Measurements from ENCODE around the gene RXRG. TPM values are rescaled to one million over a fixed set of nuclear protein-coding genes. Genes with fewer than 3 reads are reported as not detected.

RXRG gene
- total and polyA plus RNA-seq, 2 of the 8 experiments (the other 6 are each of a cell fraction or from before 2014, with no cell fraction given) = not detected

DNA sequence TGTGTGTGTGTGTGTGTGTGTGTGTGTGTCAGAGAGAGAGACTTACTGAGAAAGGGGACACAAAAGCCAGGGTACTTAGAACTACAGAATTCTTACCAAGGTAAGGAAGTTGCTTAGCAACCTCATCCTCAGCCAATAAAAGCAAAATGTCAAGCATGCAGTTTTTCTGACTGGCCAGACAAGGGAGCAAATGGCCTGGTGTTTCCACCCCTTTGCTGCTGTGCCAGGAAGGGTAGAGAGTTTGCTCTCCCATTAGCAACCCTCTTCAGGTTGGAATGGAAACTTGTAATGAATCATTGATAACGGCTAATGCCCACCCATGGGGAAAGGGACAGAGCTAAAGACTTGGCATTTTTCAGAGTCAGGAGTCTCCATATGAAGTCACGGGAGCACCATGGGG is 10.6 kb downstream of the RXRG start:
- Histone ChIP-seq H3K4me1 (replicated peaks in 1 of 4; ENCODE audit: control insufficient read depth in 3 of 4, insufficient read depth in 4 of 4, low read length in 3 of 4) (peaks cover 0 to 2% (median 0%) of the 10 kb centered on the region in 4 experiments; a peak in 2 of 7 replicates), H3K4me3 (ENCODE audit: extremely low read depth in 1 of 4, insufficient read depth in 2 of 4, low read depth in 3 of 4, low read length in 4 of 4) (no peak overlapping the region), H3K27me3 (replicated peaks in 1 of 4; ENCODE audit: control insufficient read depth in 3 of 4, extremely low read depth in 1 of 4, insufficient read depth in 3 of 4, low read length in 3 of 4) (no peaks in the 10 kb centered on the region; a peak in 1 of 7 replicates), H3K4ac (replicated peaks; ENCODE audit: insufficient read length, low read depth, low read length) (no peak overlapping the region), H2AK5ac (ENCODE audit: low read depth, low read length) (no peak overlapping the region), H3K23me2 (ENCODE audit: low read depth, low read length) (no peaks in the 10 kb centered on the region), H3K18ac (ENCODE audit: extremely low read depth, low read length) (no peak overlapping the region), H3K56ac (replicated peaks; ENCODE audit: insufficient read length, low read depth, low read length) (no peak overlapping the region), H2AFZ (ENCODE audit: low read length) (no peak overlapping the region), H2BK12ac (ENCODE audit: low read depth, low read length) (no peak overlapping the region), H2BK5ac (ENCODE audit: low read depth, low read length) (no peak overlapping the region), H4K5ac (ENCODE audit: insufficient read length, low read depth, low read length) (no peak overlapping the region), H3K9me3 (ENCODE audit: insufficient read depth in 2 of 2, low read depth in 1 of 2, low read length in 1 of 2) (no peaks in the 10 kb centered on the region), H3K79me2 (ENCODE audit: control insufficient read depth in 1 of 2, insufficient read depth in 2 of 2, low read length in 2 of 2) (no peaks in the 10 kb centered on the region), H4K20me1 (replicated peaks in 1 of 2; ENCODE audit: control insufficient read depth in 1 of 2, insufficient read depth in 2 of 2, low read length in 2 of 2) (no peaks in the 10 kb centered on the region), H3K4me2 (ENCODE audit: insufficient read depth in 1 of 2, low read depth in 2 of 2, low read length in 2 of 2) (no peak overlapping the region), H3K23ac (ENCODE audit: insufficient read length) (no peak overlapping the region), H2BK15ac (ENCODE audit: low read length) (no peak overlapping the region), H3K14ac (ENCODE audit: insufficient read length) (no peak overlapping the region), H4K91ac (replicated peaks; ENCODE audit: insufficient read length, low read length) (no peak overlapping the region), H3K9ac (replicated peaks in 1 of 4; ENCODE audit: extremely low read depth in 1 of 4, low read depth in 3 of 4, low read length in 3 of 4) (no peak overlapping the region), H4K8ac (ENCODE audit: extremely low read depth, insufficient read depth, low read length) (no peak overlapping the region), H2BK20ac (ENCODE audit: low read length) (no peak overlapping the region), H3K36me3 (ENCODE audit: control insufficient read depth in 2 of 4, insufficient read depth in 4 of 4, low read length in 3 of 4) (no peaks in the 10 kb centered on the region), H2BK120ac (replicated peaks; ENCODE audit: low read depth, low read length) (no peak overlapping the region), H3K79me1 (ENCODE audit: low read depth, low read length) (no peaks in the 10 kb centered on the region), H3K27ac (ENCODE audit: low read depth, low read length) (no peak overlapping the region)
- peak; percentile 57 for FAIRE-seq
- WGBS, 2 experiments (ENCODE audit: extremely low coverage in 1 of 2, insufficient coverage in 1 of 2, insufficient read length in 1 of 2, insufficient replicate concordance in 2 of 2, low coverage in 1 of 2, low lambda C conversion rate in 2 of 2, missing lambda C conversion rate in 1 of 2) = 32% methylated on average over 2 of the region's 2 CpGs; no CpG with 5 or more reads in 1 of the 2 experiments
- CTCF ChIA-PET (ENCODE audit: partially characterized antibody) = interaction anchor here (0.6 to 1.3 kb wide), 6 partner anchors 9 to 158 kb away, joined by 3 to 4 read pairs (median 3); no protein-coding TSS in a partner anchor
- DNase-seq (ENCODE audit: low read depth in 1 of 2, low spot score in 2 of 2) = no peak
- TF ChIP-seq MAFK (IDR thresholded peaks at IDR 0.05; ENCODE audit: low read depth, low read length) = peak; percentile 8; the same call in 1 of the 2 replicates
- peak; percentile 5 to 35; a peak in 3 of 4 replicates for TF ChIP-seq RAD21 (IDR thresholded peaks at IDR 0.05 in 1 of 2, conservative IDR thresholded peaks at IDR 0.05 in 1 of 2; ENCODE audit: low read depth in 2 of 2, low read length in 2 of 2)
- no peak for TF ChIP-seq EGR1 (IDR thresholded peaks at IDR 0.05; ENCODE audit: borderline replicate concordance, low read depth, low read length)
- POLR2A ChIA-PET (ENCODE audit: partially characterized antibody) = no interaction called here
